ENCODE results near the gene STARD5.
A peak's percentile ranks its signal among the peaks of the same experiment; 100 is the strongest.

DNA sequence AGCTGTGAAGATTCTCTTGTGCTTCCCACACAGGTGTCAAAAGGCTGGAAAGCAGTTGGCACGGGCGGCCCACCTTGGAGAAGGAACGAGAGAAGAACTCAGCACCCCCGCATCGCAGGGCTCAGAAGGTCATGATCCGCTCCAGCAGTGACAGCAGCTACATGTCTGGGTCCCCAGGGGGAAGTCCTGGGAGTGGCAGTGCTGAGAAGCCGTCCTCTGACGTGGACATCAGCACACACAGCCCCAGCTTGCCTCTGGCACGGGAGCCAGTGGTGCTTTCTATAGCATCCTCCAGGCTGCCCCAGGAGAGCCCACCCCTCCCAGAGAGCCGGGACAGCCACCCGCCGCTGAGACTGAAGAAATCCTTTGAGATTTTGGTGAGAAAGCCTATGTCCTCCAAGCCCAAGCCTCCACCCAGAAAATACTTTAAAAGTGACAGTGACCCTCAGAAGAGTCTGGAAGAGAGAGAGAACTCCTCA is 31.4 kb downstream of the STARD5 start:
- TF ChIP-seq POLR2AphosphoS5 (IDR thresholded peaks at IDR 0.05) = peak; percentile 90 to 97 (median 96)
- TF ChIP-seq, protein P1, sequence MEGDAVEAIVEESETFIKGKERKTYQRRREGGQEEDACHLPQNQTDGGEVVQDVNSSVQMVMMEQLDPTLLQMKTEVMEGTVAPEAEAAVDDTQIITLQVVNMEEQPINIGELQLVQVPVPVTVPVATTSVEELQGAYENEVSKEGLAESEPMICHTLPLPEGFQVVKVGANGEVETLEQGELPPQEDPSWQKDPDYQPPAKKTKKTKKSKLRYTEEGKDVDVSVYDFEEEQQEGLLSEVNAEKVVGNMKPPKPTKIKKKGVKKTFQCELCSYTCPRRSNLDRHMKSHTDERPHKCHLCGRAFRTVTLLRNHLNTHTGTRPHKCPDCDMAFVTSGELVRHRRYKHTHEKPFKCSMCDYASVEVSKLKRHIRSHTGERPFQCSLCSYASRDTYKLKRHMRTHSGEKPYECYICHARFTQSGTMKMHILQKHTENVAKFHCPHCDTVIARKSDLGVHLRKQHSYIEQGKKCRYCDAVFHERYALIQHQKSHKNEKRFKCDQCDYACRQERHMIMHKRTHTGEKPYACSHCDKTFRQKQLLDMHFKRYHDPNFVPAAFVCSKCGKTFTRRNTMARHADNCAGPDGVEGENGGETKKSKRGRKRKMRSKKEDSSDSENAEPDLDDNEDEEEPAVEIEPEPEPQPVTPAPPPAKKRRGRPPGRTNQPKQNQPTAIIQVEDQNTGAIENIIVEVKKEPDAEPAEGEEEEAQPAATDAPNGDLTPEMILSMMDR (IDR thresholded peaks at IDR 0.05 in 8 of 11, conservative IDR thresholded peaks at IDR 0.05 in 3 of 11) = no peak
